HG03432 (cell line): ENCODE data around the gene RAB19.
A peak's percentile ranks its signal among the peaks of the same experiment; 100 is the strongest.

Experiments used
- ATAC-seq: cut with Tn5 transposase; IDR thresholded peaks from one replicate; pipeline ENCODE4 v1.9.1; 2021; ENCODE audit warnings: mild to moderate bottlenecking, moderate library complexity; ENCODE audit not compliant: unreplicated experiment

Gene RAB19

GRCh38 chr7:140403878-140404564 is at the start of gene RAB19:
Gene RAB19 (plus strand): TSS chr7:140404058. CDS start chr7:140407647, 3,589 bp downstream.
- ATAC-seq: no peak

GRCh38 chr7:140358024-140358411 is 45.8 kb upstream of the RAB19 start:
- no peak for ATAC-seq

GRCh38 chr7:140358412-140359051 is 45.3 kb upstream of the RAB19 start:
- ATAC-seq: peak; percentile 30

GRCh38 chr7:140360697-140361229 is 43.1 kb upstream of the RAB19 start:
- no peak for ATAC-seq

- no peak for ATAC-seq
Measured at GRCh38 chr7:140364819-140365218, 39.0 kb upstream of the RAB19 start.

- ATAC-seq: no peak
Measured at GRCh38 chr7:140367528-140367927, 36.3 kb upstream of the RAB19 start.

GRCh38 chr7:140369294-140369693 is 34.6 kb upstream of the RAB19 start:
- no peak for ATAC-seq

- ATAC-seq: no peak
Measured at GRCh38 chr7:140375323-140375722, 28.5 kb upstream of the RAB19 start.

GRCh38 chr7:140375892-140376730 is 27.7 kb upstream of the RAB19 start:
- ATAC-seq: no peak

GRCh38 chr7:140383954-140384713 is 19.7 kb upstream of the RAB19 start:
- no peak for ATAC-seq

GRCh38 chr7:140384894-140385545 is 18.8 kb upstream of the RAB19 start:
- no peak for ATAC-seq

GRCh38 chr7:140389445-140389844 is 14.4 kb upstream of the RAB19 start:
- ATAC-seq: no peak

GRCh38 chr7:140390034-140390433 is 13.8 kb upstream of the RAB19 start:
- peak; percentile 23 for ATAC-seq

GRCh38 chr7:140390466-140391190 is 13.2 kb upstream of the RAB19 start:
- peak; percentile 87 for ATAC-seq

- no peak for ATAC-seq
Measured at GRCh38 chr7:140391634-140392033, 12.2 kb upstream of the RAB19 start.

- no peak for ATAC-seq
Measured at GRCh38 chr7:140393756-140394306, 10.0 kb upstream of the RAB19 start.

GRCh38 chr7:140397784-140398750 is 5.8 kb upstream of the RAB19 start, which contains the start of gene SLC37A3:
Gene SLC37A3 (minus strand): TSS chr7:140398530. CDS start chr7:140382526, 16,004 bp downstream.
- ATAC-seq: peak; percentile 100

- ATAC-seq: no peak
Measured at GRCh38 chr7:140398821-140399220, 5.0 kb upstream of the RAB19 start.
